B cell (primary cell): ENCODE results near the gene ATG7. TPM values are rescaled to one million over a fixed set of nuclear protein-coding genes. Genes with fewer than 3 reads are reported as not detected.

Experiments
- ATAC-seq: fragments of 200-7000 bp; cut with Tn5 transposase; one replicate; pipeline ENCODE4 v1.10.0; 2021; ENCODE audit warnings: low read depth, mild to moderate bottlenecking, moderate number of reproducible peaks, moderate library complexity
- CTCF ChIA-PET: fragments of 350-600 bp; sonication (Branson Sonifier 250); formaldehyde crosslinking; loops from one replicate; lab custom pipeline; 2021; ENCODE audit warnings: antibody characterized with exemption, inconsistent platforms; lab: Charles Lee
- POLR2A ChIA-PET: fragments of 350-600 bp; sonication (Branson Sonifier 250); formaldehyde crosslinking; loops from one replicate; lab custom pipeline; 2021; ENCODE audit warnings: antibody characterized with exemption; lab: Charles Lee
- DNase-seq: peaks from one replicate; pipeline ENCODE4 v3.0.0; 2013
- H2AFZ ChIP-seq: 2 replicates; pipeline ENCODE4 v1.6.1; 2012; ENCODE audit warnings: mild to moderate bottlenecking, low read depth, low read length; ENCODE audit not compliant: insufficient read depth, poor library complexity, severe bottlenecking
- H3K27ac ChIP-seq, 2 donors: 1 replicate in 1 of 2; 2 replicates in 1 of 2; pipeline ENCODE4 v1.5.1; 2012 to 2013; ENCODE audit warnings: low read length in 2 of 2, mild to moderate bottlenecking in 2 of 2, moderate library complexity in 1 of 2
- H3K27me3 ChIP-seq, 4 experiments: fragments of 200-600 bp in 1 of 4; sonication (generic) in 1 of 4; replicated peaks in 1 of 4; 1 replicate in 2 of 4; 2 replicates in 2 of 4; pipeline versions ENCODE4 v1.6.1 to v1.7.0; 2013 to 2016; ENCODE audit warnings: low read length in 3 of 4, mild to moderate bottlenecking in 2 of 4, mixed read lengths in 1 of 4, moderate library complexity in 1 of 4; ENCODE audit not compliant: insufficient read depth in 4 of 4, control insufficient read depth in 3 of 4; ENCODE audit errors: control extremely low read depth in 1 of 4
- H3K36me3 ChIP-seq, 2 experiments: replicated peaks in 1 of 2; 1 replicate in 1 of 2; 2 replicates in 1 of 2; pipeline versions ENCODE4 v1.6.1 to v1.7.1; 2013; ENCODE audit warnings: low read length in 1 of 2; ENCODE audit not compliant: insufficient read depth in 2 of 2, control insufficient read depth in 1 of 2; ENCODE audit errors: control extremely low read depth in 1 of 2, extremely low read depth in 1 of 2
- H3K4me1 ChIP-seq, 2 donors: fragments of 200-600 bp in 1 of 2; sonication (generic) in 1 of 2; 1 replicate in 1 of 2; 2 replicates in 1 of 2; pipeline versions ENCODE4 v1.5.1 to v1.6.1; 2013 to 2017; ENCODE audit warnings: low read length in 2 of 2; ENCODE audit not compliant: control insufficient read depth in 2 of 2, insufficient read depth in 2 of 2
- H3K4me2 ChIP-seq: replicated peaks from 2 replicates; pipeline ENCODE3; 2012; ENCODE audit warnings: mild to moderate bottlenecking, low read depth, low read length; ENCODE audit not compliant: poor library complexity, severe bottlenecking
- H3K4me3 ChIP-seq, 5 experiments: fragments of 200-600 bp in 1 of 5; sonication (generic) in 1 of 5; 1 replicate in 3 of 5; 2 replicates in 2 of 5; pipeline versions ENCODE4 v1.5.1 to v1.7.0; 2011 to 2016; ENCODE audit warnings: low read length in 4 of 5, mild to moderate bottlenecking in 4 of 5, low read depth in 2 of 5, control low read depth in 1 of 5, moderate library complexity in 1 of 5; ENCODE audit not compliant: insufficient read depth in 1 of 5; ENCODE audit errors: control extremely low read depth in 1 of 5, extremely low read depth in 1 of 5
- H3K79me2 ChIP-seq: fragments of 200-600 bp; sonication (generic); one replicate; pipeline ENCODE4 v1.6.0; 2016; ENCODE audit warnings: low read length; ENCODE audit not compliant: control insufficient read depth, insufficient read depth
- H3K9ac ChIP-seq: fragments of 200-600 bp; sonication (generic); 2 replicates; pipeline ENCODE4 v1.6.1; 2017; ENCODE audit warnings: mild to moderate bottlenecking, low read length, moderate library complexity
- H3K9me3 ChIP-seq, 3 donors: one replicate each; pipeline versions ENCODE4 v1.6.1 to v1.7.1; 2013; ENCODE audit warnings: low read length in 2 of 3; ENCODE audit not compliant: control insufficient read depth in 2 of 3, insufficient read depth in 1 of 3; ENCODE audit errors: control extremely low read depth in 1 of 3
- H4K20me1 ChIP-seq: 2 replicates; pipeline ENCODE4 v1.6.0; 2012; ENCODE audit warnings: mild to moderate bottlenecking, low read length; ENCODE audit not compliant: insufficient read depth, control insufficient read depth, poor library complexity, severe bottlenecking
- H3K27ac Mint-ChIP-seq: one replicate; pipeline ENCODE4 v1.8.0; 2021; ENCODE audit warnings: mixed read lengths
- H3K27me3 Mint-ChIP-seq: one replicate; pipeline ENCODE4 v1.8.0; 2021; ENCODE audit warnings: mixed read lengths
- H3K4me1 Mint-ChIP-seq: one replicate; pipeline ENCODE4 v1.8.0; 2021; ENCODE audit warnings: mixed read lengths
- H3K4me3 Mint-ChIP-seq: one replicate; pipeline ENCODE4 v1.8.0; 2021; ENCODE audit warnings: mixed read lengths
- H3K9me3 Mint-ChIP-seq: one replicate; pipeline ENCODE4 v1.8.0; 2022; ENCODE audit warnings: mixed read lengths; ENCODE audit not compliant: insufficient read depth
- CTCF ChIP-seq: fragments of 200-600 bp; IDR thresholded peaks from one replicate; pipeline ENCODE4 v1.8.0; 2022; ENCODE audit warnings: antibody characterized with exemption, mild to moderate bottlenecking
- EZH2 ChIP-seq: IDR thresholded peaks from 2 replicates; pipeline ENCODE4 v1.6.1; 2012; ENCODE audit warnings: borderline replicate concordance, low read depth, mild to moderate bottlenecking, moderate library complexity, low read length; ENCODE audit not compliant: insufficient read depth, poor library complexity, severe bottlenecking
- WGBS: methylation state at CpG from one replicate; pipeline ENCODE4 v1.1.5; 2013; ENCODE audit warnings: missing lambda C conversion rate; ENCODE audit not compliant: insufficient coverage; 5-methylcytosine and 5-hydroxymethylcytosine counted together
- intact Hi-C: fragments of 100-400 bp; cut with micrococcal nuclease; formaldehyde crosslinking; loops from one replicate; pipeline ENCODE4 v1.10.0; 2022
- polyA plus RNA-seq: library from polyadenylated mRNA; depleted of rRNA; stranded (reverse); fragments of >200 nt; gene quantifications from 2 replicates; pipeline ENCODE4 v1.2.3, GENCODE V29; 2012
- total RNA-seq, 2 donors: library from RNA; stranded (reverse); fragments of 120-200 nt in 1 of 2; gene quantifications; 1 replicate in 1 of 2; 2 replicates in 1 of 2; pipeline versions ENCODE4 v1.2.3 to v1.2.4, GENCODE V29; 2013 to 2022

The ATG7 gene
- total and polyA plus RNA-seq, 2 donors (not counting 1 experiment from before 2014, with no cell fraction given), result 13.9 to 66.4 TPM

GRCh38 chr3:11258958-11259357 is 13.2 kb upstream of the ATG7 start:
- no peaks in the 10 kb centered on the region for H3K4me1 Mint-ChIP-seq
- H3K27ac ChIP-seq, result no peak overlapping the region
- H2AFZ ChIP-seq, result no peak overlapping the region
- no peaks in the 10 kb centered on the region for H3K9me3 Mint-ChIP-seq
- no peak overlapping the region for H3K4me3 ChIP-seq
- CTCF ChIA-PET, result interaction anchor here (1.0 to 6.9 kb wide), 2 partner anchors 30 to 78 kb away, joined by 3 to 65 read pairs; no protein-coding TSS in a partner anchor
- no peak overlapping the region for H3K9ac ChIP-seq
- no peaks in the 10 kb centered on the region for H3K36me3 ChIP-seq
- no peaks in the 10 kb centered on the region for H3K4me1 ChIP-seq
- H3K27me3 Mint-ChIP-seq, result peaks cover 36% of the 10 kb centered on the region
- peaks cover 0 to 10% (median 0%) of the 10 kb centered on the region in 4 experiments for H3K27me3 ChIP-seq
- TF ChIP-seq CTCF (no peak), EZH2 (no peak)
- intact Hi-C loops, result no loop called here
- WGBS, result 97% methylated on average over 11 of the region's 11 CpGs
- H3K79me2 ChIP-seq, result no peaks in the 10 kb centered on the region
- POLR2A ChIA-PET, result no interaction called here
- H3K27ac Mint-ChIP-seq, result no peak overlapping the region
- H3K4me2 ChIP-seq, result no peak overlapping the region
- DNase-seq (no peak), ATAC-seq (no peak)
- H4K20me1 ChIP-seq, result no peaks in the 10 kb centered on the region
- H3K9me3 ChIP-seq, result peaks cover 0 to 3% (median 0%) of the 10 kb centered on the region in 3 donors
- H3K4me3 Mint-ChIP-seq, result no peak overlapping the region

- Histone ChIP-seq H3K9me3 (no peaks in the 10 kb centered on the region), H3K4me1 (no peaks in the 10 kb centered on the region), H3K4me2 (no peak overlapping the region), H3K27me3 (peaks cover 0 to 9% (median 2%) of the 10 kb centered on the region in 4 experiments), H3K4me3 (no peak overlapping the region), H2AFZ (no peak overlapping the region), H4K20me1 (no peaks in the 10 kb centered on the region), H3K9ac (no peak overlapping the region), H3K36me3 (no peaks in the 10 kb centered on the region), H3K27ac (no peak overlapping the region), H3K79me2 (no peaks in the 10 kb centered on the region)
- H3K27me3 Mint-ChIP-seq, result peaks cover 34% of the 10 kb centered on the region
- peak; percentile 10 for ATAC-seq
- TF ChIP-seq EZH2, result no peak
- no peak for TF ChIP-seq CTCF
- no peaks in the 10 kb centered on the region for H3K4me1 Mint-ChIP-seq
- no peak overlapping the region for H3K4me3 Mint-ChIP-seq
- ChIA-PET POLR2A (no interaction called here), CTCF (interaction anchor here (1.2 to 6.9 kb wide), 4 partner anchors 11 to 391 kb away, joined by 3 to 65 read pairs (median 4); partner anchors contain the start of gene ATG7)
- no peaks in the 10 kb centered on the region for H3K9me3 Mint-ChIP-seq
- intact Hi-C loops, result loop anchor here (1.0 kb wide), 1 partner anchor 75 kb away; no protein-coding TSS in a partner anchor
- no peak for DNase-seq
- 86% methylated on average over 3 of the region's 3 CpGs for WGBS
- no peak overlapping the region for H3K27ac Mint-ChIP-seq
These were observed 11.7 kb upstream of the ATG7 start for GRCh38 chr3:11260460-11260859.
